CD1c-positive myeloid dendritic cell (primary cell): ENCODE data around the gene RRP1.
"Not testable (repeated sequence)": the region's sequence is repeated elsewhere in the genome, so short reads cannot be mapped to it uniquely, and the experiment has no call there.

Experiments
- DNase-seq: peaks from one replicate; pipeline ENCODE4 v3.0.0-alpha.2; 2016; ENCODE audit errors: extremely low spot score

Gene RRP1

GRCh38 chr21:43816611-43817071 lies 27.3 kb downstream of the RRP1 start:
- no peak for DNase-seq

GRCh38 chr21:43817157-43818086 lies 28.0 kb downstream of the RRP1 start:
- peak; percentile 37 for DNase-seq

- DNase-seq: peak; percentile 83
Observed at GRCh38 chr21:43818685-43819084, 29.3 kb downstream of the RRP1 start.

GRCh38 chr21:43819511-43820405 lies 30.4 kb downstream of the RRP1 start:
- no peak for DNase-seq

GRCh38 chr21:43820466-43820865 lies 31.1 kb downstream of the RRP1 start:
- no peak for DNase-seq

GRCh38 chr21:43822166-43822565 lies 32.8 kb downstream of the RRP1 start:
- not testable (repeated sequence) for DNase-seq

GRCh38 chr21:43822741-43823140 lies 33.4 kb downstream of the RRP1 start:
- DNase-seq: not testable (repeated sequence)

GRCh38 chr21:43824333-43825241 lies 35.2 kb downstream of the RRP1 start:
- DNase-seq: peak; percentile 68

GRCh38 chr21:43825242-43825935 lies 36.0 kb downstream of the RRP1 start:
- no peak for DNase-seq

- DNase-seq: no peak
Observed at GRCh38 chr21:43825936-43826622, 36.7 kb downstream of the RRP1 start.

- DNase-seq: no peak
Observed at GRCh38 chr21:43826623-43826974, 37.2 kb downstream of the RRP1 start.

GRCh38 chr21:43827015-43827611 lies 37.7 kb downstream of the RRP1 start:
- no peak for DNase-seq

GRCh38 chr21:43829161-43829560 lies 39.8 kb downstream of the RRP1 start:
- DNase-seq: no peak

GRCh38 chr21:43829575-43830119 lies 40.3 kb downstream of the RRP1 start:
- DNase-seq: peak; percentile 36

GRCh38 chr21:43832158-43832550 lies 42.8 kb downstream of the RRP1 start:
- DNase-seq: no peak

- DNase-seq: no peak
Observed at GRCh38 chr21:43832648-43833047, 43.3 kb downstream of the RRP1 start.

- no peak for DNase-seq
Observed at GRCh38 chr21:43834146-43834905, 44.9 kb downstream of the RRP1 start.

- DNase-seq: no peak
Observed at GRCh38 chr21:43835050-43835449, 45.7 kb downstream of the RRP1 start.

GRCh38 chr21:43835861-43836260 lies 46.5 kb downstream of the RRP1 start:
- DNase-seq: no peak
